ENCODE results near the gene PDGFD. TPM values are rescaled to one million over a fixed set of nuclear protein-coding genes. Genes with fewer than 3 reads are reported as not detected.
A peak's percentile ranks its signal among the peaks of the same experiment; 100 is the strongest.

PDGFD gene
- total RNA-seq, 6 experiments from 2014 or later = 0.37 to 0.69 (median 0.42) TPM

GRCh38 chr11:104163100-104164027, 583 bp downstream of the PDGFD start:
- no peaks in the 10 kb centered on the region for H3K36me3 Mint-ChIP-seq (ENCODE audit: low read depth)
- H3K4me3 Mint-ChIP-seq = peak overlapping the region; percentile 91
- H3K27ac Mint-ChIP-seq = no peak overlapping the region; the same call in 1 of the 2 replicates
- TF ChIP-seq CTCF (IDR thresholded peaks at IDR 0.05) = no peak
- H3K9me3 Mint-ChIP-seq = no peaks in the 10 kb centered on the region
- DNase-seq = peak; percentile 1
- H3K4me1 Mint-ChIP-seq (ENCODE audit: low read depth) = peaks cover 11% of the 10 kb centered on the region
- H3K27me3 Mint-ChIP-seq (ENCODE audit: insufficient read depth) = no peaks in the 10 kb centered on the region

DNA sequence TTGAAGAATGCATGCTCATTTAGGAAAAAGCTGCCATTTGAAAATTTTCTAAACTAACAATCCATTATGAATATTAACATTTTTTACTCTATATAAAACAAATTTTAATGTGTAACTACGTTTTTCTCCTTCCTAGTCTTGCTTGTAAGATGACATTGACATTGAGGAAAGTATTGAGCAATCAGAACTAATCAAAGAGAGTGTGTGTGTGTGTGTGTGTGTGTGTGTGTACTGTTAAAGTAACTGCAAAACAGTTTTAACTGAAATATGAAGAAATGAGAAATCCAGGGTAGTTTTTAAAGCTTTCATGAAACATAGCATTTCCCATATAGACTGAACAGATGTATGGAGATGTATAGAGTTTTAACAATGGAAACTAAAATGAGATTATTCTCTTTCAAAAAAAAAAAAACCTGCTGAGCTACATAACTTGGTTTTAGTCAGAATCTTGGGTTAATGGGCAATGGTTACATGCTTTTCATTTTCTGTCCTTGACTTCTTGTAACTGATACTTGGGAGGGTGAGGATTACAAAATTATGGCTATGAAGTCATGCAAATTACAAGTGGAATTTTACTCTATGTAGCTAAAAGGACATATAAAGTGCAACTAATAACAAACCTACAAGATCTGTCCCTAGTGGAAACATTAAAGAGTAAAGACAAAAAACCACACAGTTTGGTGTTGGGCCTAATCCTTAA, 2.0 kb downstream of the PDGFD start:
- TF ChIP-seq CTCF (IDR thresholded peaks at IDR 0.05) = no peak
- no peaks in the 10 kb centered on the region for H3K36me3 Mint-ChIP-seq (ENCODE audit: low read depth)
- peaks cover 11% of the 10 kb centered on the region for H3K4me1 Mint-ChIP-seq (ENCODE audit: low read depth)
- H3K4me3 Mint-ChIP-seq = no peak overlapping the region
- no peaks in the 10 kb centered on the region for H3K9me3 Mint-ChIP-seq
- H3K27ac Mint-ChIP-seq = no peak overlapping the region
- H3K27me3 Mint-ChIP-seq (ENCODE audit: insufficient read depth) = no peaks in the 10 kb centered on the region; the same call in 1 of the 2 replicates
- no peak for DNase-seq

DNA sequence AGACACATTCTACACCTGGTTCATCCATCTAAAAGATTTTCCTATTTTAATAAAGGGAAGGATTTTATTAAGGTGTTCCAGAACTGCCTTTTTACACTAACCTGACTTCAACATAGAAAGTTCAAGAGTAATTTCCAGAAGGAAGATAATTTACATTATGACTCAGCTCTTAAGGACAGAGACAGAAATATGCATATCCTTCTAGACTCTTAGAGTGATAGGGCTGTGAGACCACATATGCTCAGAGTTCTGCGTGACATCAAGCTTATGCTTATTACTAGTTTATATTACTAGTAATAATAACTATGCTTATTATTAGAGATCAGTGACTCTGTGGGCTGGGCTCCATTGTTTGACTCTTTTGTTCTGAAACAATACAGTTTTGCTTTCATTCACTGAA, 4.6 kb downstream of the PDGFD start:
- Mint-ChIP-seq H3K4me3 (no peak overlapping the region), H3K36me3 (ENCODE audit: low read depth) (no peaks in the 10 kb centered on the region), H3K27ac (no peak overlapping the region), H3K4me1 (ENCODE audit: low read depth) (peaks cover 11% of the 10 kb centered on the region), H3K9me3 (no peaks in the 10 kb centered on the region), H3K27me3 (ENCODE audit: insufficient read depth) (no peaks in the 10 kb centered on the region; the same call in 1 of the 2 replicates)
- no peak for DNase-seq
- no peak for TF ChIP-seq CTCF (IDR thresholded peaks at IDR 0.05)

DNA sequence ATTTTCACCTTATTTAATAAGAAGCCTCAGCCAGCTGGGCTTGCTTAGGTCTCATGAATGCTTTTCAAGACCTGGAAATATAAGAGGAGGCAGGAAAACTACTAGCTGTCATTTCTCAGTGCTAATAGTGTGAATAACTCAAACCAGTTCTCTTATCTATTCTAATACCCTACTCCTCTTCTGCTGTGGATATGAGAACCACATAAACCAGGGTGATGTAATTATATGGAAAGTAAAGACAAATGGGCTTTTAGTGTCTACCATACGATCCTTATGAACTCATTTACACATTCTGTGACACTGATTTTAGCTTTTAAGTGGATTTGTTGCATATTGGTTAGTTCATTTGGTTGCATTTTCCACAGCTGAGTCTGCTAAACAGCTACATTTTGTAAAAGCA, 8.6 kb downstream of the PDGFD start:
- Mint-ChIP-seq H3K9me3 (0 out of 2 replicates have a peak, but pooled peaks cover 4% of the 10 kb centered on the region), H3K27me3 (ENCODE audit: insufficient read depth) (no peaks in the 10 kb centered on the region; the same call in 1 of the 2 replicates), H3K27ac (no peak overlapping the region), H3K4me1 (ENCODE audit: low read depth) (no peaks in the 10 kb centered on the region), H3K4me3 (no peak overlapping the region), H3K36me3 (ENCODE audit: low read depth) (peaks cover 5% of the 10 kb centered on the region; the same call in 1 of the 2 replicates)
- TF ChIP-seq CTCF (IDR thresholded peaks at IDR 0.05) = no peak
- DNase-seq = no peak

DNA sequence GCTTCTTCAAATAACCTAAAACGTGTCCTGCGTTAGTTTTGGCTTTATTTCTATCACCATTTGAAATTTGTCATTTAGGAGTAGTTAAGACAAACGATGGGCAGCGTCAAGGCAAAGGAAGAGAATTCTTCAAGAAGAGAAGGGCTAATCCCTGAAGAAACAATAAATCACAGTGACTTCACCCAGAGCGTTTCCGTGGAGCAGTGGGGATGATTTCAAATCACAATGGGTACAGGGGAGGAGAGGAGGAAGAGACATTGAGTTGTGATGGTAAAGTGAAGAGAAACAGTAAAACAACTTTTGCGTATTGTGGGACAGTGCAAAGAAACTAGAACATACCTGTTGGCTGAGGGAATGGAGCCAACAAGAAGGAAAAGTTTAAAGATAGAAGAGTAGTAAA, 9.7 kb downstream of the PDGFD start:
- H3K27ac Mint-ChIP-seq = no peak overlapping the region
- no peak for DNase-seq
- no peak overlapping the region for H3K4me3 Mint-ChIP-seq
- H3K9me3 Mint-ChIP-seq = 0 out of 2 replicates have a peak, but pooled peaks cover 4% of the 10 kb centered on the region
- H3K4me1 Mint-ChIP-seq (ENCODE audit: low read depth) = no peaks in the 10 kb centered on the region
- H3K36me3 Mint-ChIP-seq (ENCODE audit: low read depth) = peaks cover 5% of the 10 kb centered on the region; the same call in 1 of the 2 replicates
- H3K27me3 Mint-ChIP-seq (ENCODE audit: insufficient read depth) = no peaks in the 10 kb centered on the region; the same call in 1 of the 2 replicates
- TF ChIP-seq CTCF (IDR thresholded peaks at IDR 0.05) = no peak

Data from HFFc6 (cell line).